Measurements from ENCODE around the gene FBXO21. TPM values are rescaled to one million over a fixed set of nuclear protein-coding genes. Genes with fewer than 3 reads are reported as not detected.

The FBXO21 gene
- total RNA-seq, 1 experiment from 2014 or later = 230 TPM

DNA sequence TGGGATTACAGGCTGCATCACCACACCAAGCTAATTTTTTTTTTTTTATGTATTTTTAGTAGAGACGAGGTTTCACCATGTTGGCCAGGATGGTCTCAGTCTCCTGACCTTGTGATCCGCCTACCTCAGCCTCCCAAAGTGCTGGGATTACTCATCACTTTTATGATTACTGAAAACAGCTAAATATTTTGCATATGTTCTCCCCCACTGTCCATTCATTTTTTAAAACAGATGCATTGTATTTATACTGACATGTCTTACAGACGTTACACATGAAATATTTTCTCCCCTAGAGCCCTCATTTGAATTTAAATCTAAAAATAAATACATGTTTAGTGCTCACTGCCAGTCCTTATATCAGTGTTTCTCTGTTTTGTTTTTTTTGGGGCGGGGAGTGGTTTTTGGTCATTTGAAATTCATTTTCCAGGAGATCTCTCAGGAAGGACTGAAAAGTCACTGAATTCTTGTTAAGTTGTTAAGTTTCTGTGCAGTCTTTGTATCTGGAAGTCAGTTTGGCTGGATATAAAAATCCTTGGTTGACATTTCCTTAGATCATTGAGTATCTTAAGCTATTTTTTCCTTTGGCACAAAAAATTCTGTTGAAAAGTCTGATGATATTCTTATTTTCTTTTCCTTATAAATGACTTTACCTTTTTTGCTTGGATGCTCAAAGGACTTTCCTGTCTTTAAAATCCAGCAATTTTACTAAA lies 9.4 kb downstream of the FBXO21 start:
- Histone ChIP-seq H3K27me3 (ENCODE audit: low read length) (no peaks in the 10 kb centered on the region), H4K20me1 (ENCODE audit: low read length) (no peaks in the 10 kb centered on the region), H3K4me3 (ENCODE audit: low read length) (no peak overlapping the region), H3K79me2 (ENCODE audit: low read length) (no peaks in the 10 kb centered on the region), H3K36me3 (ENCODE audit: low read depth, low read length) (peaks cover 74% of the 10 kb centered on the region), H3K4me2 (ENCODE audit: low read length) (no peak overlapping the region), H3K9me2 (replicated peaks; ENCODE audit: low read length) (no peaks in the 10 kb centered on the region), H3K27ac (ENCODE audit: low read length) (no peak overlapping the region), H3K9ac (ENCODE audit: low read length) (no peak overlapping the region), H2AFZ (ENCODE audit: low read length) (no peak overlapping the region), H3K9me3 (ENCODE audit: low read length) (no peaks in the 10 kb centered on the region), H3K4me1 (ENCODE audit: insufficient read depth, low read length) (no peaks in the 10 kb centered on the region), H3F3A (ENCODE audit: low read length, unreplicated experiment) (no peaks in the 10 kb centered on the region)
- ATAC-seq (no peak), DNase-seq (no peak)
- CTCF ChIA-PET = interaction anchor here (0.6 to 0.8 kb wide), 2 partner anchors 32 to 434 kb away, joined by 3 read pairs; no protein-coding TSS in a partner anchor
- POLR2A ChIA-PET (ENCODE audit: unreplicated experiment) = no interaction called here
- no TSS peak for BruUV-seq (replicated peaks)
- intact Hi-C loops (cut with micrococcal nuclease) = no loop called here
- TF ChIP-seq, protein P1, sequence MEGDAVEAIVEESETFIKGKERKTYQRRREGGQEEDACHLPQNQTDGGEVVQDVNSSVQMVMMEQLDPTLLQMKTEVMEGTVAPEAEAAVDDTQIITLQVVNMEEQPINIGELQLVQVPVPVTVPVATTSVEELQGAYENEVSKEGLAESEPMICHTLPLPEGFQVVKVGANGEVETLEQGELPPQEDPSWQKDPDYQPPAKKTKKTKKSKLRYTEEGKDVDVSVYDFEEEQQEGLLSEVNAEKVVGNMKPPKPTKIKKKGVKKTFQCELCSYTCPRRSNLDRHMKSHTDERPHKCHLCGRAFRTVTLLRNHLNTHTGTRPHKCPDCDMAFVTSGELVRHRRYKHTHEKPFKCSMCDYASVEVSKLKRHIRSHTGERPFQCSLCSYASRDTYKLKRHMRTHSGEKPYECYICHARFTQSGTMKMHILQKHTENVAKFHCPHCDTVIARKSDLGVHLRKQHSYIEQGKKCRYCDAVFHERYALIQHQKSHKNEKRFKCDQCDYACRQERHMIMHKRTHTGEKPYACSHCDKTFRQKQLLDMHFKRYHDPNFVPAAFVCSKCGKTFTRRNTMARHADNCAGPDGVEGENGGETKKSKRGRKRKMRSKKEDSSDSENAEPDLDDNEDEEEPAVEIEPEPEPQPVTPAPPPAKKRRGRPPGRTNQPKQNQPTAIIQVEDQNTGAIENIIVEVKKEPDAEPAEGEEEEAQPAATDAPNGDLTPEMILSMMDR (conservative IDR thresholded peaks at IDR 0.05; ENCODE audit: low read depth, low read length) = no peak

DNA sequence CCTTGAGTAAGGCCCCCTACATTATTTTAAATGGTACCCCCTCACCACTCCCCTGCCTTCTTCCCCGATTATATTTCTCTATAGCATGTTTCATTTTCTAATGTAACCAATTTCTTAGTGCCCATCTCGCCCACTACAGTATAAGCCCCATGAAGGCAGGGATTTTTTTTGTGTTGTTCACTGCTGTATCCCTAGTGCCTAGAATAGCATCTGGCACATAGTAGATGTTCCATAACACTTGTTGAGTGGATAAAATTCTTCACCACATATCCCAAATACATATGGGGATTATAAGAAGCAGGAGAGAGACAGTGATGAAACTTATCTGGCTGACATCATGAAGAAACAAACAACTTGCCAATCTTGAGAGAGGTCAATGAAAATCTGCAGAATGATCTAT lies 11.5 kb downstream of the FBXO21 start:
- ChIA-PET POLR2A (ENCODE audit: unreplicated experiment) (no interaction called here), CTCF (no interaction called here)
- Histone ChIP-seq H3K9ac (ENCODE audit: low read length) (no peak overlapping the region), H3K9me3 (ENCODE audit: low read length) (no peaks in the 10 kb centered on the region), H3K4me1 (ENCODE audit: insufficient read depth, low read length) (no peaks in the 10 kb centered on the region), H3K9me2 (replicated peaks; ENCODE audit: low read length) (no peaks in the 10 kb centered on the region), H3K27me3 (ENCODE audit: low read length) (no peaks in the 10 kb centered on the region), H3K36me3 (ENCODE audit: low read depth, low read length) (peaks cover 76% of the 10 kb centered on the region), H3K4me3 (ENCODE audit: low read length) (no peak overlapping the region), H3K79me2 (ENCODE audit: low read length) (no peaks in the 10 kb centered on the region), H4K20me1 (ENCODE audit: low read length) (no peaks in the 10 kb centered on the region), H3K27ac (ENCODE audit: low read length) (no peak overlapping the region), H3K4me2 (ENCODE audit: low read length) (no peak overlapping the region), H3F3A (ENCODE audit: low read length, unreplicated experiment) (no peaks in the 10 kb centered on the region), H2AFZ (ENCODE audit: low read length) (no peak overlapping the region)
- intact Hi-C loops (cut with micrococcal nuclease) = no loop called here
- TF ChIP-seq, protein P1 (conservative IDR thresholded peaks at IDR 0.05; ENCODE audit: low read depth, low read length) = no peak
- TF ChIP-seq EZH2 (IDR thresholded peaks at IDR 0.05; ENCODE audit: low read length, unreplicated experiment) (no peak), EZH2phosphoT487 (IDR thresholded peaks at IDR 0.05; ENCODE audit: borderline replicate concordance, low read length) (no peak)
- BruUV-seq (replicated peaks) = no TSS peak
- ATAC-seq (no peak), DNase-seq (no peak)

DNA sequence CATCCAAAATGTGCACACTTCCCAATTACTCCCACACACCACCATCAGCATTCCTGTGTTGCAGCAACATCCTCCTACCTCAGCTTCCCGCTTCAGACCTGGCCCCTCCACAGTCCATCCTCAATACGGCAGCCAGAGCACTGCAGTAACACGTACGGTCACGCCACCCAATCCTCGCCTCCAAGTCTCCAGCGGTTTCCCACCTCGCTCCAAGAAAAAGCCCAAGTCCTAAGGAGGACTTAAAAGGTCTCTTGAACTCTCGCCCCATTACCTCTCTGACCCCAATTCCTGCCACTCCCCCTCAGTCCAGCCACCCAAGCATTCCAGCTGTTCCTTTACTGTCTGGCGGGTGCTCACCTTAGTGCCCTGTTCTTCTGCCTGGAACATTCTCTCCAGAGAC lies 12.0 kb downstream of the FBXO21 start:
- no peaks in the 10 kb centered on the region for H4K20me1 ChIP-seq (ENCODE audit: low read length)
- H3K9ac ChIP-seq (ENCODE audit: low read length) = no peak overlapping the region
- H3K4me1 ChIP-seq (ENCODE audit: insufficient read depth, low read length) = no peaks in the 10 kb centered on the region
- DNase-seq = no peak
- TF ChIP-seq EZH2phosphoT487 (IDR thresholded peaks at IDR 0.05; ENCODE audit: borderline replicate concordance, low read length) (no peak), EZH2 (IDR thresholded peaks at IDR 0.05; ENCODE audit: low read length, unreplicated experiment) (no peak)
- TF ChIP-seq, protein P1 (conservative IDR thresholded peaks at IDR 0.05; ENCODE audit: low read depth, low read length) = no peak
- H3K9me2 ChIP-seq (replicated peaks; ENCODE audit: low read length) = no peaks in the 10 kb centered on the region
- H3K27me3 ChIP-seq (ENCODE audit: low read length) = no peaks in the 10 kb centered on the region
- H3K27ac ChIP-seq (ENCODE audit: low read length) = no peak overlapping the region
- no peak for ATAC-seq
- no TSS peak for BruUV-seq (replicated peaks)
- peaks cover 76% of the 10 kb centered on the region for H3K36me3 ChIP-seq (ENCODE audit: low read depth, low read length)
- H3K4me3 ChIP-seq (ENCODE audit: low read length) = no peak overlapping the region
- ChIA-PET CTCF (no interaction called here), POLR2A (ENCODE audit: unreplicated experiment) (no interaction called here)
- H3F3A ChIP-seq (ENCODE audit: low read length, unreplicated experiment) = no peaks in the 10 kb centered on the region
- H2AFZ ChIP-seq (ENCODE audit: low read length) = no peak overlapping the region
- intact Hi-C loops (cut with micrococcal nuclease) = no loop called here
- no peaks in the 10 kb centered on the region for H3K9me3 ChIP-seq (ENCODE audit: low read length)
- no peaks in the 10 kb centered on the region for H3K79me2 ChIP-seq (ENCODE audit: low read length)
- H3K4me2 ChIP-seq (ENCODE audit: low read length) = no peak overlapping the region
